Erythroblast (primary cell): ENCODE measurements around the gene SGCA.

Experiments used
- GATA1 ChIP-seq: IDR thresholded peaks from 2 replicates; pipeline ENCODE4 v1.6.1; 2011; ENCODE audit warnings: low read depth, mild to moderate bottlenecking, control low read depth, low read length, moderate library complexity
- POLR2A ChIP-seq: IDR thresholded peaks from 2 replicates; pipeline ENCODE4 v1.6.1; 2011; ENCODE audit warnings: mild to moderate bottlenecking, low read length

DNA sequence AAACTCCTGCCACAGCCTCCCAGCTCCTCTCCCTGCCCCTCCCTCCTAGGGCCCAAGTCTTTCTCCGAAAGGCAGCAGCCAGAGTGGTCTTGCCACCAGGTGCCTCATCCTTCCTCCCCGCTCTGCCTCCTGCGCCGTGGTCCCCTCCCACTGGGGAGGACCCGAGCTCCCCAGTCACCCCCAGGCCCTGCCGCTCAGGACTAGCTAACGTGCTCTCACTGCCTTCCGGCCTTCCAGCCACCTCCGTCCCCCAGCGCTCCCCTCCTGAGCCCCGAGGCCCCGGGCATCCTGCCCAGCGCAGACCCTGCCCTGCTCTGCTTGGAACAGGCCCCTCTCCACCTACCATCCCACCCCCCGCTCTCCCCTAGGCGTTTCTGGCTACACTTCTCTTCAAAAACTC, 55.0 kb downstream of the SGCA start:
- TF ChIP-seq POLR2A = no peak
- TF ChIP-seq GATA1 = no peak
